Upper lobe of left lung (tissue), 4 donors: ENCODE data around the gene SSC5D.

Experiments used
- EP300 ChIP-seq, 4 donors: sonication (generic); formaldehyde crosslinking; IDR thresholded peaks; one replicate each; pipeline ENCODE4 v1.5.1; 2017; ENCODE audit warnings: antibody characterized with exemption in 4 of 4, control low read depth in 2 of 4
- POLR2A ChIP-seq, 4 donors: fragments of 450-650 bp; IDR thresholded peaks; one replicate each; pipeline ENCODE4 v1.5.1; 2016 to 2017; ENCODE audit warnings: antibody characterized with exemption in 4 of 4, mild to moderate bottlenecking in 2 of 4
- POLR2AphosphoS5 ChIP-seq, 2 donors: sonication (generic); formaldehyde crosslinking; IDR thresholded peaks; one replicate each; pipeline ENCODE4 v1.5.1; 2017; ENCODE audit warnings: antibody characterized with exemption in 2 of 2
- TF ChIP-seq, protein P1 (sequence below), 6 experiments: fragments of 450-650 bp in 4 of 6; fragments of 200-600 bp in 2 of 6; sonication (generic) in 2 of 6; IDR thresholded peaks; one replicate each; pipeline ENCODE4 v1.5.1; 2016 to 2019; ENCODE audit warnings: antibody characterized with exemption in 6 of 6

DNA sequence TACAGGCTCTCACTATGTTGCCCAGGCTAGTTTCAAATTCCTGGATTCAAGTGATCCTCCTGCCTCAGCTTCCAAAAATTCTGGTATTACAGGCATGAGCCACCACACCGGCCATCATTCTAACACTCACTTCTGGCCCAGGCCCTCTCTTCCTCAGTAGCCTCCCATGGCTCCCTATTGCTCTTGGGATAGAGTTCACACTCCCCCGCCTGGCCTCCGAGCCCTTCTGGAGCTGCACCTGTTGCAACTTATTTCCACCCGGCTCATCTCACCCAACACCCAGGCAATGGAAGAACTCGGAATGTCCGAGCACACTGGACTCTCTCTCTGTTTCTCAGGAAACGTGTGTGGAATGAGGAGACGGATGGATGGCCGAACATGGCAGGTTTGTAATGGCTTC lies 66.1 kb downstream of the SSC5D start:
- no peak for TF ChIP-seq POLR2AphosphoS5 (IDR thresholded peaks at IDR 0.05)
- TF ChIP-seq, protein P1, sequence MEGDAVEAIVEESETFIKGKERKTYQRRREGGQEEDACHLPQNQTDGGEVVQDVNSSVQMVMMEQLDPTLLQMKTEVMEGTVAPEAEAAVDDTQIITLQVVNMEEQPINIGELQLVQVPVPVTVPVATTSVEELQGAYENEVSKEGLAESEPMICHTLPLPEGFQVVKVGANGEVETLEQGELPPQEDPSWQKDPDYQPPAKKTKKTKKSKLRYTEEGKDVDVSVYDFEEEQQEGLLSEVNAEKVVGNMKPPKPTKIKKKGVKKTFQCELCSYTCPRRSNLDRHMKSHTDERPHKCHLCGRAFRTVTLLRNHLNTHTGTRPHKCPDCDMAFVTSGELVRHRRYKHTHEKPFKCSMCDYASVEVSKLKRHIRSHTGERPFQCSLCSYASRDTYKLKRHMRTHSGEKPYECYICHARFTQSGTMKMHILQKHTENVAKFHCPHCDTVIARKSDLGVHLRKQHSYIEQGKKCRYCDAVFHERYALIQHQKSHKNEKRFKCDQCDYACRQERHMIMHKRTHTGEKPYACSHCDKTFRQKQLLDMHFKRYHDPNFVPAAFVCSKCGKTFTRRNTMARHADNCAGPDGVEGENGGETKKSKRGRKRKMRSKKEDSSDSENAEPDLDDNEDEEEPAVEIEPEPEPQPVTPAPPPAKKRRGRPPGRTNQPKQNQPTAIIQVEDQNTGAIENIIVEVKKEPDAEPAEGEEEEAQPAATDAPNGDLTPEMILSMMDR (IDR thresholded peaks at IDR 0.05): no peak
- TF ChIP-seq EP300 (IDR thresholded peaks at IDR 0.05): no peak
- no peak for TF ChIP-seq POLR2A (IDR thresholded peaks at IDR 0.05)
